Keratinocyte (primary cell): ENCODE data around the gene RASSF9.

Experiments
- EZH2 ChIP-seq: IDR thresholded peaks from one replicate; pipeline ENCODE4 v1.6.1; 2012; ENCODE audit warnings: inconsistent platforms, mild to moderate bottlenecking, low read length, moderate library complexity
- TF ChIP-seq, protein P1 (sequence below), 3 experiments: IDR thresholded peaks in 1 of 3; conservative IDR thresholded peaks in 1 of 3; optimal IDR thresholded peaks in 1 of 3; 2 replicates in 2 of 3; 3 replicates in 1 of 3; pipeline versions ENCODE3 to v1.5.1; 2011; ENCODE audit warnings: low read length in 3 of 3, mild to moderate bottlenecking in 3 of 3, moderate library complexity in 2 of 3, control low read depth in 1 of 3, inconsistent platforms in 1 of 3; ENCODE audit not compliant: insufficient read depth in 2 of 3; ENCODE audit errors: extremely low read depth in 1 of 3

DNA sequence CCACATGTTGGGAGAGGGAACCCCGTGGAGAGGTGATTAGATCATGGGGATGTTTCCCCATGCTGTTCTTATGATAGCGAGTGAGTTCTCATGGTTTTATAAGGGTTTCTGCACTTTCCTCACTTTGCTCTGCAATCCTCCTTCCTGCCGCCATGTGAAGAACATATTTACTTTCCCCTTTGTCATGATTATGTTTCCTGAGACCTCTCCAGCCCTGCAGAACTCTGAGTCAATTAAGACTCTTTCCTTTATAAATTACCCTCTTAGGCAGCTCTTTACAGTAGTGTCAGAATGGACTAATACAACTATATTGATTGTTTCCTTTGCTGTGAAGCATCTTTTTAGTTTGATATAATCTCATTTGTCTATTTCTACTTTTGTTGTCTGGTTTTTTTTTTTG is 13.1 kb upstream of the RASSF9 start:
- TF ChIP-seq, protein P1, sequence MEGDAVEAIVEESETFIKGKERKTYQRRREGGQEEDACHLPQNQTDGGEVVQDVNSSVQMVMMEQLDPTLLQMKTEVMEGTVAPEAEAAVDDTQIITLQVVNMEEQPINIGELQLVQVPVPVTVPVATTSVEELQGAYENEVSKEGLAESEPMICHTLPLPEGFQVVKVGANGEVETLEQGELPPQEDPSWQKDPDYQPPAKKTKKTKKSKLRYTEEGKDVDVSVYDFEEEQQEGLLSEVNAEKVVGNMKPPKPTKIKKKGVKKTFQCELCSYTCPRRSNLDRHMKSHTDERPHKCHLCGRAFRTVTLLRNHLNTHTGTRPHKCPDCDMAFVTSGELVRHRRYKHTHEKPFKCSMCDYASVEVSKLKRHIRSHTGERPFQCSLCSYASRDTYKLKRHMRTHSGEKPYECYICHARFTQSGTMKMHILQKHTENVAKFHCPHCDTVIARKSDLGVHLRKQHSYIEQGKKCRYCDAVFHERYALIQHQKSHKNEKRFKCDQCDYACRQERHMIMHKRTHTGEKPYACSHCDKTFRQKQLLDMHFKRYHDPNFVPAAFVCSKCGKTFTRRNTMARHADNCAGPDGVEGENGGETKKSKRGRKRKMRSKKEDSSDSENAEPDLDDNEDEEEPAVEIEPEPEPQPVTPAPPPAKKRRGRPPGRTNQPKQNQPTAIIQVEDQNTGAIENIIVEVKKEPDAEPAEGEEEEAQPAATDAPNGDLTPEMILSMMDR (optimal IDR thresholded peaks at IDR 0.05 in 1 of 3, IDR thresholded peaks at IDR 0.05 in 1 of 3, conservative IDR thresholded peaks at IDR 0.05 in 1 of 3; ENCODE audit: extremely low read depth in 1 of 3, insufficient read depth in 2 of 3, low read length in 3 of 3) = no peak
- no peak for TF ChIP-seq EZH2
